Ishikawa (cell line): Measurements from ENCODE around the gene SIT1.

Experiments used
- CEBPB ChIP-seq: IDR thresholded peaks from 2 replicates; pipeline ENCODE4 v1.6.1; 2012
- CREB1 ChIP-seq: IDR thresholded peaks from 2 replicates; pipeline ENCODE4 v1.6.1; 2012; ENCODE audit warnings: low read depth
- EGR1 ChIP-seq: IDR thresholded peaks from 2 replicates; pipeline ENCODE4 v1.6.1; 2012
- EP300 ChIP-seq: IDR thresholded peaks from 2 replicates; pipeline ENCODE4 v1.6.1; 2012; ENCODE audit warnings: borderline replicate concordance
- FOXM1 ChIP-seq: IDR thresholded peaks from 2 replicates; pipeline ENCODE4 v1.6.1; 2012; ENCODE audit warnings: low read depth, borderline replicate concordance
- NFIC ChIP-seq: IDR thresholded peaks from 2 replicates; pipeline ENCODE4 v1.6.1; 2012
- RAD21 ChIP-seq: IDR thresholded peaks from 2 replicates; pipeline ENCODE4 v1.6.1; 2012; ENCODE audit warnings: low read depth
- TAF1 ChIP-seq: IDR thresholded peaks from 2 replicates; pipeline ENCODE4 v1.6.1; 2012; ENCODE audit warnings: low read depth, mild to moderate bottlenecking
- TCF12 ChIP-seq: IDR thresholded peaks from 2 replicates; pipeline ENCODE4 v1.6.1; 2012; ENCODE audit warnings: low read depth
- TEAD4 ChIP-seq: IDR thresholded peaks from 2 replicates; pipeline ENCODE4 v1.6.1; 2012
- YY1 ChIP-seq: IDR thresholded peaks from 2 replicates; pipeline ENCODE4 v1.6.1; 2012; ENCODE audit warnings: low read depth
- ZBTB7A ChIP-seq: IDR thresholded peaks from 2 replicates; pipeline ENCODE4 v1.6.1; 2012; ENCODE audit warnings: low read depth
- TF ChIP-seq, protein P1 (sequence below): IDR thresholded peaks from 2 replicates; pipeline ENCODE4 v1.6.1; 2012; ENCODE audit warnings: low read depth, mild to moderate bottlenecking
- TF ChIP-seq, protein P2 (sequence below): IDR thresholded peaks from 2 replicates; pipeline ENCODE4 v1.6.1; 2012
- TF ChIP-seq, protein P3 (sequence below): IDR thresholded peaks from 2 replicates; pipeline ENCODE4 v1.6.1; 2012

SIT1 gene

DNA sequence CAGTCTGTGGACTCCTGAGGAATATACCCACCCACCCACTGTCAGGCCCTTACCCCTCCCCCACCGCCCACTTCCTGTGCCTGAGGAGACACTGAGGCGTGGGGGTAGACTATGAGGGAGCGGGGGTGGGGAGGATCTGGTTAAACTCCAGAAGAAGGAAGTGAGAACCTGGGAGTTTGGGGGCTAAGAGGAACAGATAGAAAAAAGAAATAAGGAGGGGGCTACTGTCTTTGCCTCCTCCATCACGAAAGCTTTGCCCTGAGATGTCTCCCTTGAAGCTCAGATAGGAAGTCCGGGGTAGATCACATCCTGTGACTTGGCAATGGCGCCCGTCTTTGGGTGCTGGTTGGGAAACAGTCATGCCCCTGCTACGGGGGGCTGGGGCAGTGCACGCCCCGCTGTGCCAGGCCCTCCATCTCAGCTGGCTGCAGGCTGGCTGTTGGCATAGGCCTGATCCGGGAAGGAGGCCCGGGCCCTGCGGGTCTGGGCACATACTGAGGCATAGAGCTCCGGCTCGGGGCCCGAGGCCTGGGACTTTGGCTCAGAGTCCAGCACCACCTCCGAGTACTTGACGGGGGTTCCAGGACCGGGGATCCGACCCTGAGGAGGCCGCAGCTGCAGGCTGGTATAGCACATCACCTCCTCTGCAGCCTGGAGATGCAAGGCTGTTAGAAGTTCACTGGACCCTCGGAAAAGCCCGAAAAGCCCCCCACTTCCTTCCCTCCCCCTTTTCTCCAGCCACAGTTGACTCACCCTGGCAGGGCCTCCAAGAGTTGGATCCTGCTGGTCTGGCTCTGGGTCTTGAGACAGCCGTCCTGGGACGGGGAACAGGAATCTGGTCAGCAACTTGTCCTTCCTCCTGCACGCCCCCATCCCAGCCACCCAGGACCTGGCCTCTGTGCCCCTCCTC, 1.0 kb downstream of the SIT1 start:
- TF ChIP-seq YY1 (no peak), CEBPB (no peak), TAF1 (no peak), TCF12 (no peak), EGR1 (no peak)
- TF ChIP-seq, protein P1, sequence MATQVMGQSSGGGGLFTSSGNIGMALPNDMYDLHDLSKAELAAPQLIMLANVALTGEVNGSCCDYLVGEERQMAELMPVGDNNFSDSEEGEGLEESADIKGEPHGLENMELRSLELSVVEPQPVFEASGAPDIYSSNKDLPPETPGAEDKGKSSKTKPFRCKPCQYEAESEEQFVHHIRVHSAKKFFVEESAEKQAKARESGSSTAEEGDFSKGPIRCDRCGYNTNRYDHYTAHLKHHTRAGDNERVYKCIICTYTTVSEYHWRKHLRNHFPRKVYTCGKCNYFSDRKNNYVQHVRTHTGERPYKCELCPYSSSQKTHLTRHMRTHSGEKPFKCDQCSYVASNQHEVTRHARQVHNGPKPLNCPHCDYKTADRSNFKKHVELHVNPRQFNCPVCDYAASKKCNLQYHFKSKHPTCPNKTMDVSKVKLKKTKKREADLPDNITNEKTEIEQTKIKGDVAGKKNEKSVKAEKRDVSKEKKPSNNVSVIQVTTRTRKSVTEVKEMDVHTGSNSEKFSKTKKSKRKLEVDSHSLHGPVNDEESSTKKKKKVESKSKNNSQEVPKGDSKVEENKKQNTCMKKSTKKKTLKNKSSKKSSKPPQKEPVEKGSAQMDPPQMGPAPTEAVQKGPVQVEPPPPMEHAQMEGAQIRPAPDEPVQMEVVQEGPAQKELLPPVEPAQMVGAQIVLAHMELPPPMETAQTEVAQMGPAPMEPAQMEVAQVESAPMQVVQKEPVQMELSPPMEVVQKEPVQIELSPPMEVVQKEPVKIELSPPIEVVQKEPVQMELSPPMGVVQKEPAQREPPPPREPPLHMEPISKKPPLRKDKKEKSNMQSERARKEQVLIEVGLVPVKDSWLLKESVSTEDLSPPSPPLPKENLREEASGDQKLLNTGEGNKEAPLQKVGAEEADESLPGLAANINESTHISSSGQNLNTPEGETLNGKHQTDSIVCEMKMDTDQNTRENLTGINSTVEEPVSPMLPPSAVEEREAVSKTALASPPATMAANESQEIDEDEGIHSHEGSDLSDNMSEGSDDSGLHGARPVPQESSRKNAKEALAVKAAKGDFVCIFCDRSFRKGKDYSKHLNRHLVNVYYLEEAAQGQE = no peak
- TF ChIP-seq, protein P2, sequence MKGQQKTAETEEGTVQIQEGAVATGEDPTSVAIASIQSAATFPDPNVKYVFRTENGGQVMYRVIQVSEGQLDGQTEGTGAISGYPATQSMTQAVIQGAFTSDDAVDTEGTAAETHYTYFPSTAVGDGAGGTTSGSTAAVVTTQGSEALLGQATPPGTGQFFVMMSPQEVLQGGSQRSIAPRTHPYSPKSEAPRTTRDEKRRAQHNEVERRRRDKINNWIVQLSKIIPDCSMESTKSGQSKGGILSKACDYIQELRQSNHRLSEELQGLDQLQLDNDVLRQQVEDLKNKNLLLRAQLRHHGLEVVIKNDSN = no peak
- TF ChIP-seq, protein P3, sequence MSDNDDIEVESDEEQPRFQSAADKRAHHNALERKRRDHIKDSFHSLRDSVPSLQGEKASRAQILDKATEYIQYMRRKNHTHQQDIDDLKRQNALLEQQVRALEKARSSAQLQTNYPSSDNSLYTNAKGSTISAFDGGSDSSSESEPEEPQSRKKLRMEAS = no peak

DNA sequence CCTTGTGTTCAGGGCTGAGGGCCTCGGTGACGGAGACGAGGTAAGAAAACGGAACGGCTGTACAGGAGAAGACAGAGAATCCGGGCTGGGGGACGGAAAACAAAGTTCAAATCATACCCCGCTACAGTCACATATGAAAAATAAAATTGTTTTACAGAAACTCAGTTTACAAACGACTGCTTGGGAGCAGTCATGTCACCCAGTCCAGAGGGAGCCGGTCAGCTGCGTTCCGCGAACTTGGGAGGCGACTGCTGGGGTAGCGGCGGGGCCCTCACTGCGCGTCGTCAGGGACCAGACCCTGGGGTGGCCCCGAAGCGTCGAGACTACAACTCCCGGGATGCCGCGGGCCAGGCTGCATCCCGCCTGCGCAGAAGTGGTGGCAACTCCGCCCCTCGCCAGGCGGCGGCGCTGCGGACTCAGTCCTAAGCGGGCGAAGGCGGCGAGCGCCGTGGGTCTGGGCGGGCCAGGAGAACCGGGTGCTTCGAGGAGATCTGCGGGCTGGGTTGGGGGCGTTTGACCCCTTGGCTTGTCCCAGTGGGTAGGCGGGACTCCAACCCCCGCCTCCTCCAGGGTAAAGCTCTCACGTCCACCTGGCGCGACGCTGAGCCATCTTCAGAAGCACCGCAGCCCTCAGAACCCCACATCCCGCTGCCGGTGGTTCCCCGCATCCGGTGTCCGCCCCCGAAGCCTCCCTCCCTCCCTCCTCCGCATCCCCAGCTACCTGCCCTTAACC, 4.0 kb downstream of the SIT1 start:
- TF ChIP-seq, protein P3 = peak; percentile 69; the same call in 1 of the 2 replicates
- TF ChIP-seq CREB1 (no peak), YY1 (peak; percentile 42), CEBPB (no peak), EGR1 (peak; percentile 15; the same call in 1 of the 2 replicates), NFIC (no peak), TAF1 (peak; percentile 49), ZBTB7A (peak; percentile 16), RAD21 (peak; percentile 87), TEAD4 (no peak), EP300 (no peak; the same call in none of the 2 replicates)
- TF ChIP-seq, protein P1 = no peak
- TF ChIP-seq, protein P2 = no peak

GRCh38 chr9:35646153-35646532, 4.6 kb downstream of the SIT1 start:
- TF ChIP-seq EGR1 (no peak), CEBPB (no peak), EP300 (no peak; the same call in 1 of the 2 replicates), TCF12 (peak; percentile 17; the same call in 1 of the 2 replicates), CREB1 (no peak), RAD21 (no peak), FOXM1 (no peak), TEAD4 (peak; percentile 77), TAF1 (peak; percentile 9; the same call in 1 of the 2 replicates), ZBTB7A (peak; percentile 62), NFIC (0 out of 2 replicates have a peak, but pooled peaks have one; percentile 9), YY1 (0 out of 2 replicates have a peak, but pooled peaks have one; percentile 24)
- TF ChIP-seq, protein P1 = no peak
- TF ChIP-seq, protein P2 = no peak
- TF ChIP-seq, protein P3 = no peak
